ENCODE data around the gene VKORC1L1.
"Not testable (repeated sequence)": the region's sequence is repeated elsewhere in the genome, so short reads cannot be mapped to it uniquely, and the experiment has no call there.

Gene VKORC1L1

GRCh38 chr7:65974876-65975275, 102.0 kb downstream of the VKORC1L1 start:
- H3K4me3 Mint-ChIP-seq, result no peak overlapping the region
- no peaks in the 10 kb centered on the region for H3K27me3 Mint-ChIP-seq
- H3K27ac Mint-ChIP-seq, result no peak overlapping the region
- no peaks in the 10 kb centered on the region for H3K4me1 Mint-ChIP-seq (ENCODE audit: low read depth)
- peaks cover 48% of the 10 kb centered on the region for H3K36me3 Mint-ChIP-seq (ENCODE audit: low read depth)
- no peaks in the 10 kb centered on the region for H3K9me3 Mint-ChIP-seq

DNA sequence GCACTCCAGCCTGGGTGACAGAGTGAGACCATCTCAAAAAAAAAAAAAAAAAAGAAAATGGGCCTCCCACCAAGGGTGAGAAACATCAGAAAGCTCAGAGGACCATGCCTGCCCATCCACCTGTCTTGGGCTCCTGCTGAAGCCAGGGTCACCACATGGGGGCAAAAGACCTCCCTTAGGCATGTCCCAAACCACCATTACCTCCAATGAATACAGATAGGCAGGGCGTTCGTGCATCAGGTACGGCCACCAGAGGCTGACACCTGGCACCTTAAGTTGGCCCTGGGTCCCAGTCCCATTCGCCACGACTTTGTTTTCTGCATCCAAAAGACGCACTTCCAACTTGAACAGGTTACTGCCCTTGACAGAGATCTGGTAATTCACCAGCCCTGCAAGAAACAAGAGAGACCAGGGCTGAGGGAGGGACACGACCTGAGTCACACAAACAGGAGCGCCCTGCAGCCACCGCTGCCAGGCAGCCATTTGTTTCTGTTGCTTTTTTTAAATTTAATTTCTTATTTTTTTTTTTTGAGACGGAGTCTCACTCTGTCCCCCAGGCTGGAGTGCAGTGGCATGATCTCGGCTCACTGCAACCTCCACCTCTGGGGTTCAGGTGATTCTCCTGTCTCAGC, 103.1 kb downstream of the VKORC1L1 start:
- Mint-ChIP-seq H3K9me3 (no peaks in the 10 kb centered on the region), H3K27me3 (no peaks in the 10 kb centered on the region), H3K27ac (no peak overlapping the region), H3K36me3 (ENCODE audit: low read depth) (peaks cover 40% of the 10 kb centered on the region), H3K4me1 (ENCODE audit: low read depth) (peaks cover 7% of the 10 kb centered on the region), H3K4me3 (no peak overlapping the region)

DNA sequence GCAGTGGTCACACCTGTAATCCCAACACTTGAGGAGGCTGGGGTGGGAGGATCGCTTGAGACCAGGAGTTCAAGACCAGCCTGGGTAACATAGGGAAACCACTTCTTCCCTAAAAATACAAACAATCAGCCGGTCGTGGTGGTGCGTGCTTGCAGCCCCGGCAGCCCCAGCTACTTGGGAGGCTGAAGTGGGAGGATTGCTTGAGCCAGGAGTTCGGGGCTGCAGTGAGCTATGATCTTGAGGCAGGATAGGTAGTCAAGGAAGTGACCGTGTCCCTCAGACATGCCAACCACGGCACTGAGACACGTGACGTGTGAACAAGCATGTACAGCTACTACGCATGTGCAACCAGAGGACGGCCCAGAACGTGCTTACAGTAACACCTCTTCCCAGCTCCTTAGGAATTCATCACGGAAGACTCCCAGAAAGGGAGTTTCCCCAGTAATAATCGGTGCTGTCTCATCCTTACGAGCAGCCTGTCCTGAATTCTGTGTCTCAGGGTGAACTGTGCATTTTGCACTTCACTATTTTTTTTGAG, 103.9 kb downstream of the VKORC1L1 start:
- Mint-ChIP-seq H3K4me1 (ENCODE audit: low read depth) (peaks cover 8% of the 10 kb centered on the region), H3K27me3 (no peaks in the 10 kb centered on the region), H3K9me3 (no peaks in the 10 kb centered on the region), H3K36me3 (ENCODE audit: low read depth) (peaks cover 38% of the 10 kb centered on the region), H3K4me3 (no peak overlapping the region), H3K27ac (no peak overlapping the region)

DNA sequence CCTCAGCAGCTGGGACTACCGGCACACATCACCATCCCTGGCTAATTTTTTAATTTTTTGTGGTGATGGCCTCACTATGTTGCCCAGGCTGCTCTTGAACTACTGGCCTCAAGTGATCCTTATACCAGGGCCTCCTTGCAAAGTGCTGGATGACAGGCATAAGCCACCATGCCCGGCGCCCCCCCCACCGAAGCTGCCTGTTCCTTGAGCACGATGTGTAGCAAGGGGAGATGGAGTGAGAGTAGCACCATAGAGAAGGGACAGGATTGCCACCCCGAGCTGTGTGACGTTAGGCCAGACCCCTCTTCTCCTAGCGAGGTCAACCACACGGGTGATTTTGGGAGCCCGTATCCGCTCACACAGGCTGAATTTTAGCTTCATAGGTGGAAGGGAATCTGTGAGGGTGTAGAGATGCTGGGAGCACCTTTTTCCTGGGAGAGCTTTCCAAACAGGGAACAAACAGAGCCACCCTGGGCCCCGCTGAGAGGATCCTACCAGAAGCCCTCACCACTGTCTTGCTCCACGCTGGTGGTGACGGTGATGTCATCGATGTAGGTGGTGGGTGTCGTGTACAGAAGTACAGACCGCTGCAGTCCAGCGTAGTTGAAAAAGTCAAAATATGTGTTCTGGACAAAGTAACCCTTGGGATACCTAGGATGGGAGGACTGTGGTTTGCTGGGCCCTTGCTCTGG, 106.2 kb downstream of the VKORC1L1 start:
- no peak overlapping the region for H3K27ac Mint-ChIP-seq
- peaks cover 8% of the 10 kb centered on the region for H3K4me1 Mint-ChIP-seq (ENCODE audit: low read depth)
- peaks cover 22% of the 10 kb centered on the region for H3K36me3 Mint-ChIP-seq (ENCODE audit: low read depth)
- no peaks in the 10 kb centered on the region for H3K9me3 Mint-ChIP-seq
- no peak overlapping the region for H3K4me3 Mint-ChIP-seq
- no peaks in the 10 kb centered on the region for H3K27me3 Mint-ChIP-seq

DNA sequence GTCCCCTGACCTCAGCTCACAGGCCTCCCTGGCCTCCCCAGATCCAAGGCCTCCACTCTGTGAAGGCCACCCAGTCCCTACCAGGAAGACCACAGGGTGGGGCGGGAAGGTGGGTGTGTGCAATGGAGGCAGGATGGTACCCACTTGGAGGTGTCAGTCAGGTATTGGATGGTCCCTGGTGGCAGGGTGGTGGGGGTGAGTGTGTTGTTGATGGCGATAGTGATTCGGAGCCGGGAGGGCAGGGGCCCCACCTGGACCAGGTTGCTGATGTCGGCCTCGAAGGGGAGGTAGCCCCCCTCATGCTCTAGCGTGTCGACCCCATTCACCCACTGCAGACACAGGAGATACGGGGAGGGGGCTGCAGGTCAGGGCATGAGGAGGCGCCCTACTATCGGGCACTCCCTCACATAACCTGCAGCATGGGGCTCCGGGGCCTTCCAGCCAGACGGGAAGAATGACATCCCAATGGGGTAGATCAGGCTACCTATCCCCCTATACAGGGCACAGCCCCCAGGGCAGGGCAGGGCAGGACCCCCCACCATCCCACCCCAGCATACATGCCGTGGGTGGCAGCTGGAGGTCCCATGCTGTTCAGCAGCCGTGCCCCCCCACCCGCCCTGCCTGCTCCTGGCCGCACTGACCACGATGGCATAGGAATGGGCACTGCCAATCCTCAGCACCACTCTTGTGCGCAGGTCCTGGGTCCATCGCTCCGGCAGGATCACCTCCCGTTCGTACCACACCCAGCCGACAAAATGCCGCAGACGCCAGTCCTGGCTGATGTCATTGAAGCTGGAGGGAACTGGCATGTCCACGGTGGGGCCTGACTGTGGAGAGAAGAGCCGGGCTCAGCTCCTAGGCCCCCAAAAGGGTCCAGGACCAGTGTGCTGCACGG, 107.0 kb downstream of the VKORC1L1 start:
- H3K4me1 Mint-ChIP-seq (ENCODE audit: low read depth), result peaks cover 8% of the 10 kb centered on the region
- H3K4me3 Mint-ChIP-seq, result peak overlapping the region; percentile 86
- H3K9me3 Mint-ChIP-seq, result no peaks in the 10 kb centered on the region
- no peaks in the 10 kb centered on the region for H3K27me3 Mint-ChIP-seq
- H3K27ac Mint-ChIP-seq, result peak overlapping the region; percentile 89
- H3K36me3 Mint-ChIP-seq (ENCODE audit: low read depth), result peaks cover 19% of the 10 kb centered on the region

- peaks cover 8% of the 10 kb centered on the region for H3K4me1 Mint-ChIP-seq (ENCODE audit: low read depth)
- H3K9me3 Mint-ChIP-seq, result no peaks in the 10 kb centered on the region
- H3K27ac Mint-ChIP-seq, result peak overlapping the region; percentile 89
- no peaks in the 10 kb centered on the region for H3K27me3 Mint-ChIP-seq
- peak overlapping the region; percentile 86 for H3K4me3 Mint-ChIP-seq
- H3K36me3 Mint-ChIP-seq (ENCODE audit: low read depth), result peaks cover 19% of the 10 kb centered on the region
Observed at GRCh38 chr7:65980478-65981250, 107.8 kb downstream of the VKORC1L1 start.

GRCh38 chr7:65981965-65982792, 109.3 kb downstream of the VKORC1L1 start, which contains the start of gene GUSB:
GUSB (minus strand) TSS chr7:65982213; CDS start chr7:65982183, 30 bp downstream.
- peak within 1 kb of the TSS; percentile 86 for H3K4me3 Mint-ChIP-seq
- no peaks in the 10 kb centered on the region for H3K27me3 Mint-ChIP-seq
- peaks cover 10% of the 10 kb centered on the region for H3K36me3 Mint-ChIP-seq (ENCODE audit: low read depth)
- H3K9me3 Mint-ChIP-seq, result no peaks in the 10 kb centered on the region
- peak within 1 kb of the TSS; percentile 89 for H3K27ac Mint-ChIP-seq
- H3K4me1 Mint-ChIP-seq (ENCODE audit: low read depth), result peaks cover 8% of the 10 kb centered on the region

DNA sequence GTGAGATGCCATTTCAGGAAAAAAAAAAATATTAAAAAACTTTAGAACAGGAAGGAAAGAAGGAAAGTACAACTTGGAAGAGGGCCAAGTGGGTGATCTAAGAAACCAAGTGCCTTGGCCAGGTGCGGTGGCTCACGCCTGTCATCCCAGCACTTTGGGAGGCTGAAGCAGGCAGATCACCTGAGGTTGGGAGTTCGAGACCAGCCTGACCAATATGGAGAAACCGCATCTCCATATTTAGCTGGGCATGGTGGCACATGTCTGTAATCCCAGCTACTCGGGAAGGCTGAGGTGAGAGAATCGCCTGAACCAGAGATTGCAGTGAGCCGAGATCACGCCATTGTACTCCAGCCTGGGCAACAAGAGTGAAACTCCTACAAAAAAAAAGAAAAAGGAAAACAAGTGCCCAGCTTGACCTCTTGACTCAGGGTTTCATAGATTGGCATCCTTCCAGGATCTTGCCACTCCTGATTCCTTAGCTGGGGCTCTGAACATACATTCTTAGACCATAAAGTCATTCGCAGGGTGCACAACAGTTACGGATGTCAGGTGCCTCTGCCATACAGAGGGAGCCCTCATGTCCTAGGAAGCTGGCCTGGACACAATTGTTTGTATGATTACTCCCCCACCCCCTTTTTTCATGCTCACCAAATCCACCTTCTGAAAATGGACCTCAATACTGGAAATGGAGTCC, 111.2 kb downstream of the VKORC1L1 start:
- no peaks in the 10 kb centered on the region for H3K9me3 Mint-ChIP-seq
- no peak overlapping the region for H3K4me3 Mint-ChIP-seq
- peaks cover 6% of the 10 kb centered on the region for H3K36me3 Mint-ChIP-seq (ENCODE audit: low read depth)
- H3K4me1 Mint-ChIP-seq (ENCODE audit: low read depth), result peaks cover 8% of the 10 kb centered on the region
- no peaks in the 10 kb centered on the region for H3K27me3 Mint-ChIP-seq
- no peak overlapping the region for H3K27ac Mint-ChIP-seq

DNA sequence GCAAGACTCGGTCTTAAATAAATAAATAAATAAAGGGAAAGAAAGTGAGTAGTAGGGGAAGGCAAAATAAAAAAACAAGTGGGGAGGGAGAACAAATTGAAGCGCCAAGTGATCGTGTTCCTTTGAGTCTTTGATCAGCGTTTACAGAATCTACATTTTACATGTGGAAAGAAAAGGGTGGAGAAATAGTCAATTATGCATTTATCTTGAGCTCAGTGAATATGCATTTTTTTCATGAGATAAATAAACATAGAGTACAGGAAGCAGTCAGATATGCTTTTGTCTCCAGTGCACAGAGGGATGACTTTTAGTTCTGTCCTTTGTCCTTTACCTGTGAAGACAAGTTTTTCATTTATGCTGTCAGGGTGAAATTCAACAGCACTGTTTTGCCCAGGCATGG, 115.2 kb downstream of the VKORC1L1 start:
- Mint-ChIP-seq H3K4me1 (ENCODE audit: low read depth) (no peaks in the 10 kb centered on the region), H3K9me3 (no peaks in the 10 kb centered on the region), H3K27ac (no peak overlapping the region), H3K4me3 (no peak overlapping the region), H3K27me3 (no peaks in the 10 kb centered on the region), H3K36me3 (ENCODE audit: low read depth) (no peaks in the 10 kb centered on the region)

DNA sequence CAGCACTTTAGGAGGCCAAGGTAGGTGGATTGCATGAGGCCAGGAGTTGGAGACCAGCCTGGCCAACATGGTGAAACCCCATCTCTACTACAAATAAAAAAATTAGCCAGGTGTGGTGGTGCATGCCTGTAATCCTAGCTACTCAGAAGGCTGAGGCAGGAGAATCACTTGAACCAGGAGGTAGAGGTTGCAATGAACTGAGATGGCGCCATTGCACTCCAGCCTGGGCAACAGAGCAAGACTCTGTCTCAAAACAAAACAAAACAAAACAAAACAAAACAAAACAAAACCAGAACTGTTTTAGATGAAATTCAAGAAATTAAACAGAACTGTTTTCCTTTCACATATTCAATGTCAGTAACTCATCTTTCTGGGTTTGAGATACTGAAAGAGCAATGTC, 115.6 kb downstream of the VKORC1L1 start:
- H3K4me3 Mint-ChIP-seq; H3K27ac Mint-ChIP-seq; H3K4me1 Mint-ChIP-seq (ENCODE audit: low read depth); H3K36me3 Mint-ChIP-seq (ENCODE audit: low read depth); H3K9me3 Mint-ChIP-seq; H3K27me3 Mint-ChIP-seq: not testable (repeated sequence)

- Mint-ChIP-seq H3K27ac (no peak overlapping the region), H3K4me1 (ENCODE audit: low read depth) (no peaks in the 10 kb centered on the region), H3K9me3 (no peaks in the 10 kb centered on the region), H3K27me3 (no peaks in the 10 kb centered on the region), H3K4me3 (no peak overlapping the region), H3K36me3 (ENCODE audit: low read depth) (no peaks in the 10 kb centered on the region)
Observed at GRCh38 chr7:65989694-65990080, 116.8 kb downstream of the VKORC1L1 start.

GRCh38 chr7:65991829-65992228, 119.0 kb downstream of the VKORC1L1 start:
- not testable (repeated sequence) for H3K27me3 Mint-ChIP-seq; H3K9me3 Mint-ChIP-seq; H3K4me1 Mint-ChIP-seq (ENCODE audit: low read depth); H3K36me3 Mint-ChIP-seq (ENCODE audit: low read depth); H3K27ac Mint-ChIP-seq; H3K4me3 Mint-ChIP-seq

DNA sequence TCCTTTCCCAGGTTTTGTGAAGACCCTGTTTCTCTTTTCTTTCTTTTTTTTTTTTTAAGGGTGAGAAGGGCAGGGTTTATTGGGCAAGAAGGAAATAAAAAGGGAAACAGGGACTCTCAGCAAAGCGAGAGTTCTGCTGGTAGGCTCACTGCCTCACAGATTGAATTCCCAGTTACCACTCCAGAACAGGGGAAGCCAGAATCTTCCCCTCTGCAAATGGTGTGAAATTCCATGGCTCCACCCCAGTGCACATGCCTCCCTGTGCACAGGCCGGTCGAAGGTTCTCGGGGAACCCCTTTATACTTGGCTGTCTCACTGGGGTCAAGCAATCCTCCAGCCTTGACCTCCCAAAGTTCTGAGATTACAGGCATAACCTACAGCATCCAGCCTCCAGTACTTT, 119.7 kb downstream of the VKORC1L1 start:
- H3K36me3 Mint-ChIP-seq (ENCODE audit: low read depth), result no peaks in the 10 kb centered on the region
- no peaks in the 10 kb centered on the region for H3K4me1 Mint-ChIP-seq (ENCODE audit: low read depth)
- no peaks in the 10 kb centered on the region for H3K27me3 Mint-ChIP-seq
- H3K27ac Mint-ChIP-seq, result no peak overlapping the region
- H3K4me3 Mint-ChIP-seq, result no peak overlapping the region
- no peaks in the 10 kb centered on the region for H3K9me3 Mint-ChIP-seq

Data from stimulated activated naive CD8-positive, alpha-beta T cell treated with anti-CD3 and anti-CD28 coated beads, Interleukin-15, Interleukin-2, amounts not matched to agents 100 ng/mL and 50 ng/mL, for 24 hours (primary cell).